HCT116 (cell line): ENCODE data around the gene FURIN. TPM values are rescaled to one million over a fixed set of nuclear protein-coding genes. Genes with fewer than 3 reads are reported as not detected.
"Not testable (repeated sequence)": the region's sequence is repeated elsewhere in the genome, so short reads cannot be mapped to it uniquely, and the experiment has no call there.

Source experiments
- ATAC-seq: fragments of 200-7000 bp; cut with Tn5 transposase; 2 replicates; pipeline ENCODE4 v1.9.1; 2020; ENCODE audit warnings: mild to moderate bottlenecking, moderate library complexity
- BruUV-seq: library from RNA; stranded (reverse); fragments of 400-500 nt; replicated peaks from 2 replicates; lab custom pipeline; 2021; lab: Mats Ljungman, UMichigan
- CTCF ChIA-PET: fragments of 300-600 bp; sonication (Branson Sonifier 250); formaldehyde crosslinking; loops from one replicate; lab custom pipeline; 2021; ENCODE audit warnings: antibody characterized with exemption; lab: Charles Lee
- POLR2A ChIA-PET: fragments of 300-600, 350-600 bp; sonication (Branson Sonifier 250); formaldehyde crosslinking; loops from one replicate; lab custom pipeline; 2021; ENCODE audit warnings: antibody characterized with exemption; lab: Charles Lee
- RAD21 ChIA-PET, 2 experiments: fragments of 300-600 bp; sonication (Branson Sonifier 250); formaldehyde crosslinking; loops; one replicate each; lab custom pipeline; 2023; ENCODE audit warnings: low total read pairs in 2 of 2; ENCODE audit not compliant: uncharacterized antibody in 2 of 2, unreplicated experiment in 2 of 2, low non-redundant PET in 1 of 2; lab: Charles Lee
- DNase-seq: peaks from one replicate; pipeline ENCODE4 v3.0.0-alpha.2; 2010; ENCODE audit warnings: low read depth, low spot score
- H2AFZ ChIP-seq: fragments of 200-600 bp; shearing (Covaris generic), sonication (generic); 2 replicates; pipeline ENCODE4 v1.6.1; 2017; ENCODE audit warnings: low read depth, mixed run types, mixed read lengths, antibody characterized with exemption, low read length; ENCODE audit not compliant: poor library complexity, severe bottlenecking
- H3K27ac ChIP-seq: 2 replicates; pipeline ENCODE4 v1.5.1; 2012; ENCODE audit warnings: low read depth, low read length
- H3K27me3 ChIP-seq: fragments of 200-600 bp; sonication (generic); 2 replicates; pipeline ENCODE4 v1.6.1; 2016; ENCODE audit warnings: mixed run types, low read length, mixed read lengths; ENCODE audit not compliant: insufficient read depth
- H3K36me3 ChIP-seq, 2 experiments: fragments of 200-500 bp in 1 of 2; fragments of 200-600 bp in 1 of 2; sonication (Bioruptor generic) in 1 of 2; sonication (generic) in 1 of 2; 2 replicates each; pipeline versions ENCODE4 v1.5.1 to v1.6.1; 2014 to 2016; ENCODE audit warnings: low read length in 2 of 2, inconsistent platforms in 1 of 2, mixed read lengths in 1 of 2, mixed run types in 1 of 2; ENCODE audit not compliant: insufficient read depth in 2 of 2, control insufficient read depth in 1 of 2
- H3K4me1 ChIP-seq, 2 experiments: fragments of 200-600 bp in 1 of 2; sonication (generic) in 1 of 2; 2 replicates each; pipeline versions ENCODE4 v1.5.1 to v1.6.1; 2012 to 2017; ENCODE audit warnings: low read length in 2 of 2, inconsistent platforms in 1 of 2, mild to moderate bottlenecking in 1 of 2, mixed read lengths in 1 of 2, mixed run types in 1 of 2, moderate library complexity in 1 of 2; ENCODE audit not compliant: insufficient read depth in 2 of 2, control insufficient read depth in 1 of 2
- H3K4me2 ChIP-seq: fragments of 200-600 bp; sonication (generic); 2 replicates; pipeline ENCODE4 v1.6.1; 2017; ENCODE audit warnings: mixed run types, low read length, mixed read lengths
- H3K4me3 ChIP-seq, 2 experiments: fragments of 200-600 bp in 1 of 2; sonication (generic) in 1 of 2; replicated peaks in 1 of 2; 2 replicates each; pipeline ENCODE4 v1.5.1; 2011 to 2016; ENCODE audit warnings: low read length in 2 of 2, control low read depth in 1 of 2, low read depth in 1 of 2, mild to moderate bottlenecking in 1 of 2, mixed read lengths in 1 of 2, mixed run types in 1 of 2
- H3K79me2 ChIP-seq: fragments of 200-600 bp; sonication (generic); 2 replicates; pipeline ENCODE4 v1.6.1; 2017; ENCODE audit warnings: mild to moderate bottlenecking, mixed run types, low read length, moderate library complexity, mixed read lengths; ENCODE audit not compliant: insufficient read depth
- H3K9ac ChIP-seq: fragments of 200-600 bp; sonication (generic); 2 replicates; pipeline ENCODE4 v1.6.1; 2016; ENCODE audit warnings: low read length, mixed read lengths
- H3K9me2 ChIP-seq: fragments of 200-600 bp; sonication (generic), shearing (Covaris generic); 2 replicates; pipeline ENCODE4 v1.6.1; 2017; ENCODE audit warnings: mixed run types, mild to moderate bottlenecking, moderate library complexity; ENCODE audit not compliant: insufficient read depth
- H3K9me3 ChIP-seq, 2 experiments: fragments of 200-500 bp in 1 of 2; fragments of 200-600 bp in 1 of 2; sonication (Bioruptor generic) in 1 of 2; sonication (generic) in 1 of 2; 2 replicates each; pipeline ENCODE4 v1.6.1; 2014 to 2017; ENCODE audit warnings: low read length in 2 of 2, mixed read lengths in 2 of 2, inconsistent platforms in 1 of 2, low read depth in 1 of 2, mild to moderate bottlenecking in 1 of 2, mixed run types in 1 of 2, moderate library complexity in 1 of 2; ENCODE audit not compliant: control insufficient read depth in 1 of 2, insufficient read depth in 1 of 2
- H4K20me1 ChIP-seq: fragments of 200-600 bp; sonication (generic), shearing (Covaris generic); 2 replicates; pipeline ENCODE4 v1.6.1; 2017; ENCODE audit warnings: mixed run types, mild to moderate bottlenecking, moderate library complexity; ENCODE audit not compliant: insufficient read depth
- ATF3 ChIP-seq: IDR thresholded peaks from 2 replicates; pipeline ENCODE4 v1.6.1; 2012
- CEBPB ChIP-seq: IDR thresholded peaks from 2 replicates; pipeline ENCODE4 v1.6.1; 2012; ENCODE audit warnings: low read depth
- CTCF ChIP-seq, 3 experiments: fragments of 200-600 bp in 1 of 3; sonication (generic) in 1 of 3; IDR thresholded peaks in 2 of 3; conservative IDR thresholded peaks in 1 of 3; 2 replicates each; pipeline ENCODE4 v1.5.1; 2012 to 2017; ENCODE audit warnings: low read depth in 2 of 3, low read length in 2 of 3, antibody characterized with exemption in 1 of 3, borderline replicate concordance in 1 of 3, control low read depth in 1 of 3, mild to moderate bottlenecking in 1 of 3, mixed read lengths in 1 of 3, mixed run types in 1 of 3, moderate library complexity in 1 of 3; ENCODE audit not compliant: insufficient read depth in 1 of 3
- ELF1 ChIP-seq: IDR thresholded peaks from 2 replicates; pipeline ENCODE4 v1.6.1; 2012; ENCODE audit warnings: low read depth, borderline replicate concordance
- EZH2 ChIP-seq: fragments of 200-600 bp; sonication (generic); IDR thresholded peaks from 2 replicates; pipeline ENCODE4 v1.6.1; 2017; ENCODE audit warnings: antibody characterized with exemption, mixed run types
- EZH2phosphoT487 ChIP-seq: fragments of 200-600 bp; IDR thresholded peaks from 2 replicates; pipeline ENCODE4 v1.6.1; 2018; ENCODE audit warnings: antibody characterized with exemption, borderline replicate concordance
- POLR2A ChIP-seq: IDR thresholded peaks from 2 replicates; pipeline ENCODE4 v1.7.0; 2011; ENCODE audit warnings: borderline replicate concordance; ENCODE audit not compliant: insufficient read depth, insufficient read length; ENCODE audit errors: extremely low read depth
- POLR2AphosphoS5 ChIP-seq: IDR thresholded peaks from 2 replicates; pipeline ENCODE4 v1.6.1; 2011; ENCODE audit warnings: mild to moderate bottlenecking, low read depth, low read length, moderate library complexity
- REST ChIP-seq: IDR thresholded peaks from 2 replicates; pipeline ENCODE4 v1.6.1; 2012; ENCODE audit warnings: low read depth
- SP1 ChIP-seq: IDR thresholded peaks from 2 replicates; pipeline ENCODE4 v1.6.1; 2012; ENCODE audit warnings: low read depth
- ZFX ChIP-seq: fragments of 450-650 bp; IDR thresholded peaks from 2 replicates; pipeline ENCODE4 v1.6.1; 2017
- ZNF274 ChIP-seq: fragments of 200-500 bp; sonication (Bioruptor generic); IDR thresholded peaks from 2 replicates; pipeline ENCODE4 v1.6.1; 2014; ENCODE audit warnings: mild to moderate bottlenecking, low read depth, low read length, inconsistent platforms
- intact Hi-C: fragments of 100-400 bp; cut with micrococcal nuclease; formaldehyde crosslinking; loops from 2 replicates; pipeline ENCODE4 v1.10.0; 2022
- total RNA-seq: library from RNA; stranded (reverse); gene quantifications from one replicate; pipeline ENCODE4 v1.2.1, GENCODE V29; 2021; ENCODE audit not compliant: unreplicated experiment

The FURIN gene
- total RNA-seq, 1 experiment from 2014 or later, result 42.0 TPM

GRCh38 chr15:90897131-90897655 lies 28.8 kb downstream of the FURIN start:
- H3K27ac ChIP-seq, H3K4me2 ChIP-seq, H3K4me3 ChIP-seq, H3K9me2 ChIP-seq, DNase-seq, H3K79me2 ChIP-seq, H4K20me1 ChIP-seq, H2AFZ ChIP-seq, H3K36me3 ChIP-seq, intact Hi-C loops, H3K9me3 ChIP-seq, RAD21 ChIA-PET, H3K9ac ChIP-seq, POLR2A ChIA-PET, BruUV-seq, H3K27me3 ChIP-seq, ATAC-seq: not testable (repeated sequence)
- peaks cover 7 to 24% of the 10 kb centered on the region in 2 experiments; a peak in 3 of 4 replicates for H3K4me1 ChIP-seq
- CTCF ChIA-PET, result interaction anchor here (1.5 kb wide), 1 partner anchor 375 kb away, joined by 4 read pairs; no protein-coding TSS in a partner anchor

GRCh38 chr15:90901175-90902039 lies 33.0 kb downstream of the FURIN start:
- Histone ChIP-seq H2AFZ (peak overlapping the region; percentile 98), H3K9me2 (no peaks in the 10 kb centered on the region), H3K9me3 (no peaks in the 10 kb centered on the region), H3K79me2 (no peaks in the 10 kb centered on the region), H3K4me2 (peak overlapping the region; percentile 96), H3K4me1 (peaks cover 10 to 20% of the 10 kb centered on the region in 2 experiments; a peak in 3 of 4 replicates), H3K27me3 (no peaks in the 10 kb centered on the region), H3K4me3 (peak overlapping the region; percentile 70 to 84), H3K9ac (peak overlapping the region; percentile 71), H3K27ac (peak overlapping the region; percentile 87), H3K36me3 (peaks cover 4 to 10% of the 10 kb centered on the region in 2 experiments; a peak in 2 of 4 replicates), H4K20me1 (no peaks in the 10 kb centered on the region)
- POLR2A ChIA-PET, result interaction anchor here (0.5 kb wide), 1 partner anchor 11 kb away, joined by 3 read pairs; no protein-coding TSS in a partner anchor
- BruUV-seq, result no TSS peak
- CTCF ChIA-PET, result interaction anchor here (6.4 kb wide), 1 partner anchor 31 kb away, joined by 70 read pairs; the partner anchor contains the start of genes HDDC3 and UNC45A
- DNase-seq (no peak), ATAC-seq (no peak)
- RAD21 ChIA-PET, result interaction anchor here in 1 of 2 experiments (0.5 kb wide), 1 partner anchor 203 kb away, joined by 3 read pairs; no protein-coding TSS in a partner anchor
- intact Hi-C loops, result loop anchor here (2.0 to 5.0 kb wide), 2 partner anchors 147 to 371 kb away; no protein-coding TSS in a partner anchor
- TF ChIP-seq ATF3 (no peak), ELF1 (no peak), ZFX (no peak), SP1 (no peak), CEBPB (no peak), EZH2phosphoT487 (no peak), ZNF274 (no peak), POLR2AphosphoS5 (no peak), POLR2A (no peak), REST (no peak), EZH2 (no peak), CTCF (IDR thresholded peaks at IDR 0.05 in 2 of 3, conservative IDR thresholded peaks at IDR 0.05 in 1 of 3; ENCODE audit: borderline replicate concordance in 1 of 3, insufficient read depth in 1 of 3, low read depth in 2 of 3, low read length in 2 of 3) (no peak)
